GM19193 (cell line): Measurements from ENCODE around the gene CSNK1E.

ENCODE experiments used
- POLR2A ChIP-seq: IDR thresholded peaks from 4 replicates; pipeline ENCODE4 v1.6.1; 2011; ENCODE audit not compliant: insufficient read depth, insufficient read length; ENCODE audit errors: extremely low read depth

CSNK1E gene

DNA sequence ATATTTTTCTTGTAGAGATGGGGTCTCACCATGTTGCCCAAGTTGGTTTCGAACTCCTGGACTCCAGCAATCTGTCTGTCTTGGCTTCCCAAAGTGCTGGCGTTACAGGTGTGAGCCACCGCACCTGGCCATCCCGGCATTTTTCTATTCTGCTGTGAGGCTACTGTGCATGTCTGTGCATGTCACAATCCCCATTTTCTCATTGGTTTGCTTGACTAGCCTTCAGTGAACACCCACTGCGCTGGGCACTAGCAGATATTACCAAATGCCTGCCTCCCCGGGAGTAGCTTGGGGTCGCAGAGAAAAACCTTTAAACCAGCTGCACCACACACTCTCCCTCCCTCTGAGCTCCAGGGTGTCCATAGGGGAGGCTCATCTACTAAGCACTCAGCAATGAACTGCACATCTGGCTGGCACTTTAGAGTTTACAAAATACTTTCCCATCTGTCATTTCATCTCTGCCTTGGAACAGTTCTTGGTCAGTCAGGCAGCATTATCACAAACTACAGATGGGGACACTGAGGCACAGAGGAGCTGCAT lies 4.9 kb downstream of the CSNK1E start:
- TF ChIP-seq POLR2A = no peak

DNA sequence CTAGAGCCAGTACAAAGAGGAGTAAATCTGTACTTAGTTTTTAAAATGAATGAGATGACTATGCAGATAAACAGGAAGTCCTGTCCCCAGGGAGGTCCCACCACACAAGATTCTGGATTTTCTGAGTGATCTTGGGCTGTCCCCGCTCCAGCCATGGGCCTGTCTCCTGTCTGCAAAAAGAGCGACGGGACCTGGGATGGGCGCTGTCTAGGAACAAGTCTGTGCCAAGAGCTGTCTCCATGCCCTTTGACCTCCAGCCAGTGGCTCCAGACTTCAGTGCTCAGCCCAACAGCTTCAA lies 6.0 kb downstream of the CSNK1E start:
- TF ChIP-seq POLR2A = no peak

DNA sequence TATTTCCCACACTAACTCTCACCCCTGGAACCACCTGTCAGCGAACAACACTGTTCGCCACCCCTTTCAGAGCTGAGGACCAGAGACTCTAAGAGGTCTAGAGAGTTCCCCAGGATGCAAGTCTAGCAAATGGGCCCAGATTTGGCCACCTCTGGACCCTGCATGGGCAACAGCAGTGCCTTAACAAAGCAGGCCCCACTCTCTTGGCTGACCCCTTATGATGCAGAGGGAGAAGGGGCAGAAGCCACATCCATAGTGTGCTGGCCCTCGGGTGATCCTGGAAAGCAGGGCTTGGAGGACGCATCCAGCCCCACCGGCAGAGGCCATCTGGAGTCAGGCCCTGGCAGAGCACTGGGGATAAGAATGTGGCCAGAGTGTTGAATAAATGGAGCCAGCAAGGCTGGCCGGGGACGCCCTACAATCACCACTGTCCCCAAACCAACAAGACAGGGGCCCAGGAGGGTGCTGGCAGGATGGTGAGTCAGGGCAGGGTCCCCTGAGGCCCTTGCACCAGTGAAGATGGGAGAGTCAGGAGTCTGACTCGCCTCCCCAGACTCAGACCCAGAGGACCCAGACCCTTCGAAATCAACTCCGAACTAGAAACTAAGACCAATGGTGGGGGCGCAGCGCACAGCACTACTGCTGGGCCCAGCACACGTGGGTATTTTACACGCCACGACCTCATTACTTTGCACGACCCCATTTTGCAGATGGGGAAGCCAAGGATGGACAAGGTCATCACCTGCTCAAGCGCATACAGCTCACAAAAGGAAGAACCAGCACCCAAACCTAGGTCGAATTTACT lies 6.5 kb downstream of the CSNK1E start:
- no peak for TF ChIP-seq POLR2A

DNA sequence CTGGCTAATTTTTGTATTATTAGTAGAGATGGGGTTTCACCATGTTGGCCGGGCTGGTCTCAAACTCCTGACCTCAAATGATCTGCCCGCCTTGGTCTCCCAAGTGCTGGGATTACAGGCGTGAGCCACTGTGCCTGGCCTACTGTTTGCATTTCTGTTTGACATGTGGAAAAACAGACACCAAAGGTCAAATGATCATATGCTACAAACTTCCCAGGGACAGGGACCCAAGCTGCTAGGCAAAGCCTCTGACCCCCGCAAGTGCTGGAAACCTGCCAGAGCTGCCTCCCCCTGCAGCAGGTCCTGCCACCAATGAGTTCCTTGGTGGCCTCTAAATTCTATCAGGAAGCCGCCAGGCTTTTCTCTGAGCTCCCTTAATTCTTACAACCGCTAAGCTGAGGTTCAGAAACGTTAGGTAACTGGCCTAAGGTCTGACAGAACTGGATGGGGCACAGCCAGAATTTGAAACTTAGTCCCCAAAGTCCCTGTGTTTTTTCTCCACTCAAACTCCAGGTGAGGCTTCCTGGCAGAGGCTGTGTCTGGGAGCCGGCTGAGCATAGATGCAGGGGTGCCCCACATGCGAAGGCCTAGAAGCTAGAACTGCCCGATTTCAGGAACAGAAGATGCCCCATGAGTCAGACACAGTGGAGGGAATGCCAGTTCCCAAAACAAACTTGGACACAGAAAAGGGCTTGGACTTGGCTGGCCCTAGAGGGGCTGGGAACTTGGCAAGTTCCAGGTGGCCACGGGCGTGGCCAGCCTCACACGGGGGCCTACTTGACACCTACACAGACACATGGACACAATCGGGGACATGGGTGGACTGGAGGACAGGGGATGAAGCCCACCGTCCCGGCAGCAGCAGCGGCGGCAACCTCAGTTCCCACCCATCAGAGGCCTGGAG lies 7.4 kb downstream of the CSNK1E start:
- TF ChIP-seq POLR2A = no peak

DNA sequence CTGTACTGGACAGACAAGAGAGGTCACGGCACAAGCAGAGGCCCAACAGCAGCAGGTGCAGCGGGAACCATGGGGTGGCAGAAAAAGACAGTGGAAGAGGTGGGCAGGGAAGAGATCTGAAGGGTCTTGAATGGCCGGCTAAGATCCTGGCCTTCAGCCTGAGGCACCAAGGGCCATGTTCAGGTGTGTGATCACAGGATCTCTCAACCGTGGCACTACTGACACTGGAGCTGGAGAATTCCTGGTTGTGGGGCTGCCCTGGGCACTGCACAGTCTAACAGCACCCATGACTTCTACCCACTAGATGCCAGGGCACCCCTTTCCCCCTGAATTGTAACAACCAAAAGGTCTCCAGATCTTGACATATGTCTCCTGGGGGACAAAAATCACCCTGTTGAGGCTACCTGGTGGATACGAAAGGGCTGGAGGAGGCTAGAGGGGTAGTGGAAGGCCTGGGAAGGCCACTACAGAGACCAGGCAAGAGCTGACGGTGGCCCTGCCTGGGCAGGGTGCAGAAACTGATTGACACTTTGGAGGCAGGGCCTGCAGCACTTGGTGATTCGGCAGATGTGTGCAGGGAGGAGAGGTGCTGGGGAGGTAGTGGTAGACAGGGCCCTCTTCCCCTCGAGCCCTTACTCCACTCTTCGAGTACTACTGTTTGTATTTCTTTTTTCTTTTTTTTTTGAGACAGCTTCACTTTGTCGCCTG lies 8.3 kb downstream of the CSNK1E start:
- no peak for TF ChIP-seq POLR2A

DNA sequence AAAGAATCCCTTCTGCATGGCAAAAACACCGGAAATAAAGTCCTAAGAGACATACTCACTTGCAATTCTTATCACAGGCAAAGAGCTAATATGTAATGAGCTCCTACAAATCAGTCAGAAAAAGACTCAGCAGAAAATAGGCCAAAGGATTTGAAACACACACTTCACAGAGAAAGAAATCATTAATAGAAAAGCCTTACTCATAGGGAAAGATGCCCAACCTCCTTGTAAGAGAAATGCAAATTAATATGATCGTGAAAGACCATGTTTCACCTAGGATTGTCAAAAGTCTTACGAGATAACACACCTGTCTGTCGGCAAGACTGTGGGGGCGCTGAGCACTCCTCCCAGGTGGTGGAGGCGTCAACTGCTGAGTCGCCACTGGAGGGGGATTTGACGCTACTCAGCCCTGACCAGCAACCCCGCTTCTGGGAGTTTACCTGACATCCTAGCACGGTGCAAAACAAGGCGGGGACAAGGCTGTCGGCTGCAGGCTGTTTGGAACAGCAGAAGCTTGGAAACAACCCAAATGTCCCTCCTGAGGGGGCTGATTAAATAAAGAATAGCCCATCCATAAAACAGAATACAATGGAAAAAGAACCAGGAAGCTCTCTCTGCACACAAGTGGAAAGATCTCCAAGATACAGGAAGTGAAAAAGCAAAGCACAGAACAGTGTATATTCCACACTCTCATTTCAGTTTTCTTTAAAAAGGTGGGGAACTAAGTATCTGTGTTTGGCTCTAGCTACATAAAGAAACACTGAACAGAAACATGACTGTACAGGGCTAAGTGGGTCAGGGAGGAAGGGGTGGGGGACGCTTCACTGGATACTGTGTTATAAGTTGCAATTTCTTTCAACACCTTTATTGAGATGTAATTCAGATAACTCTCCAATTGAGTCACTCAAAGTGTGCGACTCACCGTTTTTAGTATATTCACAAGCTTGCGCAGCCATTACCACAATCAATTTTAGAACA lies 11.5 kb downstream of the CSNK1E start:
- no peak for TF ChIP-seq POLR2A

DNA sequence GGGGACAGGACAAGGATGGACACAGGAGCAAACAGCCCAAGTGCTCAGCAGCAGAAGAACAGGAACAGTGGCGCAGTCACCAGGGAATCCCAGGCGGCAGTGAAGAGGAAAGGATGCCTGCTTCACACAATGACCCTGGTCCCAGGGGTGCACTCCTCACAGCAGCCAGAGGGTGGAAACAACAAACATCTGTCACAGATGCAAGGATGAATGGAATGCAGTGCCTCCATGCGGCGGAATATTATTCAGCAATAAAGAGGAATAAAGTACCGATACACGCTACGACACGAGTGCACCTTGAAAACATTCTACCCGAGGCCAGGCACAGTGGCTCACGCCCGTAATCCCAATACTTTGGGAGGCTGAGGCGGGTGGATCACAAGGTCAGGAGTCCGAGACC lies 12.7 kb downstream of the CSNK1E start:
- TF ChIP-seq POLR2A = no peak

DNA sequence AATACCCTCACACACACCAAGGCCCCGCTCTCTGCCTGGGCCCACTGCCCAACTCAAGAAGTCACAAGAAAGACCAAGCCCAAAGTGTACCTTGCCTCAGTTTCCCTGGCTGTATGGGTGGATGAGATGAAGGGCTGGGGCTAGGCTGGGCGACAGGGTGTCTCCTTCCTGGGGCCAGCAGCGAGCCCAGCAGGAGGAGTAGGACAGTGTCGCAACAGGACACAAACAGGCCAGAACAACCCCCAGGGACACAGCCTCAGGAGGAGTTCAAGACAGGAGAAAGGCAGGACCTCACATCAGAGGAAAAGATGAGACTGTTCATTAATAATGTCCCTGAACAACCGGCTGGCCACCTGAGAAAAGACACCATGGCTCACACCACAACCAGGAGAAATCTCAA lies 13.3 kb downstream of the CSNK1E start:
- no peak for TF ChIP-seq POLR2A

DNA sequence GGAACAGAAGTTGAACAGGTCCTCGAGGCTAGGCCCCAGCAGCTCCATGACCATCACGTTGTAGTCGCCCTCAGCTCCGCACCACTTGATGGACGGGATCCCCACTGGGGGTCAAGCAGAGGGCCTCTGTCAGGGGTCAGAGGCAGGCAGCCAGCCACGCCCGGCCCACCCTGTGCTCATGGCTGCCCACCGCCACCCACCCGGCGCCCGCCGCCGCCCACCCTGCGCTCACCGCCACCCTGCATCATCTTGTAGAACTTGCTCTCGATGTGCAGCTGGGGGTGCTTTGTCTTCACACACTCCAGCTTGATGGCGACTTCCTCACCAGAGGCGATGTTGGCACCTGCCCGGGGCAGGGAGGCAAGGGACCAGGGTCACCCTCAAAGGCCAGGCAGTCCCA lies 14.3 kb downstream of the CSNK1E start:
- TF ChIP-seq POLR2A = no peak

DNA sequence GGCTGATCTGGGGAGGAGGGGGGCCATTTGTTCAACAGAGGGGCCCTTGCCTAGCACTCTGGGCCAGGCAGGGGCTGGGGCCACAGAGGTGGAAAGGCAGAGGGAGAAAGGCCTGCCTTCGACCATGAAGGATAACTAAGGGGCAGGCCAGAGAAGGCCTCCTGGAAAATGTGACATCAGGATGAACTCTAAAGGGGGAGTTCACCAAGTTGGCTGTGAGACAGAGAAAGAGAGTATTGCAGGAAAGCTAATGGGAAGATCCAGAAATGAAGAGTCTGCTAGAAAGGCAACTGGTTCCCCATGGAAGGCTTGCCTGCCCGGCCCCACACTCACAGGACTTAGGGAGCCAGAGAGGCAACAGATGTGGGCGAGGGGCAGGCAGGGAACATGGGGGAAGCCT lies 16.3 kb downstream of the CSNK1E start:
- TF ChIP-seq POLR2A = no peak

DNA sequence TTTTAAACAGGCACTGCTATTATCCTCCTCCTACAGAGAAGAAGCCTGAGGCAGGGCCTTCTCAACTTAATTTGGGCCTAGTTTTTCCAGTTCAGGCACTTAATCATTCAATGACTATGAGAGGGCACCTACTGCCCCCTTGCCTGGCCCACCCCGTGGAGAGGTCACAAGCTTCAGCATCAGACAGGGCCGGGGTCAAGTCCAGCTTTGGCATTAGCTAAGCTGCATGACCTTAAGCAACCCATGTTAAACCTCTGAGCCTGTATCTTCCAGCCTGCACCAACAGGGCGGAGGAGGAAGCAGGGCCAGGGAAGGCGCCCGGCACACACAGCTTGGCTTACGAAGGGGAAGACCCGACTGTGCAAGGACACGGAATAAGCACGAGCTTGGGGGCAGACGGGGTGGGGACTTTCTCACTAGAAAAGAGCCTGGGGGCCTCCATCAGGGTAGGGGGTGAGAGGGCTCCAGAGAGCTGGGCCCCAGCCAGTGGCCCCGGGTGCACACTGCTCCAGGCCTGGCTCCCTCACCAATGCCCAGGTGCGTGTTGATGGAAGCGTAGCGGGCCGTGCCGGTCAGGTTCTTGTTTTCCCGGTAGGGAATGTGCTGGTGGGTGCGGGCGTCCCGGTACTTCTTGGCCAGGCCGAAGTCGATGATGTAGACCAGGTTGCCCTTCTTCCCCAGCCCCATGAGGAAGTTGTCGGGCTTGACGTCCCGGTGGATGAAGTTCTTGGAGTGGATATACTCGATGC lies 16.9 kb downstream of the CSNK1E start:
- no peak for TF ChIP-seq POLR2A

DNA sequence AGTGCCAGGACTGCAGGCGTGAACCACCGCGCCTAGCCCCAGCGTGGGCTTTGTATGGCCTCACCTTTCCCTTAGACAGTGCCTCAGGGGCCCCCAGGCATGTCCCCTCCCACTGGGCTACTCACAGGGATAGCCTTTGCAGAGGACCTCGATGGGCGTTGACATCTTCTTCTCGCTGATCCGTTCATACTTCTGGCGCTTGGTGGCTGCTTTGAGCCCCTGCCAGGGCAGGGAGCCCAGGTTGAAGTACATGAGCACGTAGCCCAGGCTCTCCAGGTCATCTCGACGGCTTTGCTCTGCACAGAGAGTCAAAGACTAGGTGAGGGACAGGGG lies 17.5 kb downstream of the CSNK1E start:
- TF ChIP-seq POLR2A = no peak

DNA sequence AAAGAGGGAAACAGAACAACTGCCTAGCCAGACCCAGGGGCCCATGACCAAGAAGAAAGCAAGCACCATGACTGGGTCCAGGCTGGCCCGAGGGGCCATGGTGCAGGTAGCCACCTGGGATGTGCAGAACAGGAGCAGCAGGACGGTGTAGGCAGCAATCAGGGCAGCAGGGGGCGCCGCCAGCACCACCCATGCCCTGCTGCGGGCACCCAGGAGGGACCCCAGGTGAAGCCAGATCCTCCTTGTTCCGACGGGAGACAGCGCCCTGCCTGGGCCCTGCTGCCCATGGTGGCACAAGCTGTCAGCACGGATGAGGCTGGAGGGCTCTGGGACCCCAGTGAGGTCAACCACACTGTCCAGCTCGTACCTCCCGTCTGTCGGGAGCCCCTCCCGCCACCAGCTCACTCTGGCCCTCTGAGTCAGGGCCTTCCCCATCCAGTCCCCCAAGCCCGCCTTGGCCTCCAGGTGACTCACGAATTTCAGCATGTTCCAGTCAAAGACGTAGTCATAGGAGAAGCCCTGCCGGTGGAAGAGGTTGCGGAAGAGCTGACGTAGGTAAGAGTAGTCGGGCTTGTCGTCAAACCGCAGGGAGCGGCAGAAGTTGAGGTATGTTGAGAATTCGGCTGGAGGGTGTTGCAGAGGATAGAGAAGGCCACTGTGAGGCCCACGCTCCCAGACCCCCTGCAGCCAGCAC lies 18.8 kb downstream of the CSNK1E start:
- no peak for TF ChIP-seq POLR2A
